ENCODE data around the gene EEF1A1.
"Not testable (repeated sequence)": the region's sequence is repeated elsewhere in the genome, so short reads cannot be mapped to it uniquely, and the experiment has no call there.

Gene EEF1A1

DNA sequence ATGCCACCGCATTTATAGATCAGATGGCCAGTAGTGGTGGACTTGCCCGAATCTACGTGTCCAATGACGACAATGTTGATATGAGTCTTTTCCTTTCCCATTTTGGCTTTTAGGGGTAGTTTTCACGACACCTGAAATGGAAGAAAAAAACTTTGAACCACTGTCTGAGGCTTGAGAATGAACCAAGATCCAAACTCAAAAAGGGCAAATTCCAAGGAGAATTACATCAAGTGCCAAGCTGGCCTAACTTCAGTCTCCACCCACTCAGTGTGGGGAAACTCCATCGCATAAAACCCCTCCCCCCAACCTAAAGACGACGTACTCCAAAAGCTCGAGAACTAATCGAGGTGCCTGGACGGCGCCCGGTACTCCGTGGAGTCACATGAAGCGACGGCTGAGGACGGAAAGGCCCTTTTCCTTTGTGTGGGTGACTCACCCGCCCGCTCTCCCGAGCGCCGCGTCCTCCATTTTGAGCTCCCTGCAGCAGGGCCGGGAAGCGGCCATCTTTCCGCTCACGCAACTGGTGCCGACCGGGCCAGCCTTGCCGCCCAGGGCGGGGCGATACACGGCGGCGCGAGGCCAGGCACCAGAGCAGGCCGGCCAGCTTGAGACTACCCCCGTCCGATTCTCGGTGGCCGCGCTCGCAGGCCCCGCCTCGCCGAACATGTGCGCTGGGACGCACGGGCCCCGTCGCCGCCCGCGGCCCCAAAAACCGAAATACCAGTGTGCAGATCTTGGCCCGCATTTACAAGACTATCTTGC is 725 bp downstream of the EEF1A1 start:
- peak overlapping the region; percentile 98 for H3K27ac Mint-ChIP-seq
- peak overlapping the region; percentile 88 for H3K4me3 Mint-ChIP-seq
- peaks cover 11% of the 10 kb centered on the region for H3K27me3 Mint-ChIP-seq
- CTCF ChIA-PET = interaction anchor here (0.9 to 3.5 kb wide), 2 partner anchors 91 to 134 kb away, joined by 3 to 20 read pairs; no protein-coding TSS in a partner anchor
- peaks cover 55% of the 10 kb centered on the region for H3K36me3 Mint-ChIP-seq
- peak; percentile 83 for DNase-seq
- no peaks in the 10 kb centered on the region for H3K9me3 Mint-ChIP-seq
- peaks cover 66% of the 10 kb centered on the region for H3K4me1 Mint-ChIP-seq

- Mint-ChIP-seq H3K4me3 (peak overlapping the region; percentile 88), H3K27me3 (peaks cover 11% of the 10 kb centered on the region), H3K4me1 (peaks cover 67% of the 10 kb centered on the region), H3K27ac (peak overlapping the region; percentile 98), H3K36me3 (peaks cover 61% of the 10 kb centered on the region)
- CTCF ChIA-PET = interaction anchor here (0.9 to 3.5 kb wide), 3 partner anchors 67 to 135 kb away, joined by 3 to 20 read pairs (median 4); no protein-coding TSS in a partner anchor
- not testable (repeated sequence) for DNase-seq, H3K9me3 Mint-ChIP-seq
Measured at GRCh38 chr6:73518982-73519881, 1.6 kb downstream of the EEF1A1 start.

DNA sequence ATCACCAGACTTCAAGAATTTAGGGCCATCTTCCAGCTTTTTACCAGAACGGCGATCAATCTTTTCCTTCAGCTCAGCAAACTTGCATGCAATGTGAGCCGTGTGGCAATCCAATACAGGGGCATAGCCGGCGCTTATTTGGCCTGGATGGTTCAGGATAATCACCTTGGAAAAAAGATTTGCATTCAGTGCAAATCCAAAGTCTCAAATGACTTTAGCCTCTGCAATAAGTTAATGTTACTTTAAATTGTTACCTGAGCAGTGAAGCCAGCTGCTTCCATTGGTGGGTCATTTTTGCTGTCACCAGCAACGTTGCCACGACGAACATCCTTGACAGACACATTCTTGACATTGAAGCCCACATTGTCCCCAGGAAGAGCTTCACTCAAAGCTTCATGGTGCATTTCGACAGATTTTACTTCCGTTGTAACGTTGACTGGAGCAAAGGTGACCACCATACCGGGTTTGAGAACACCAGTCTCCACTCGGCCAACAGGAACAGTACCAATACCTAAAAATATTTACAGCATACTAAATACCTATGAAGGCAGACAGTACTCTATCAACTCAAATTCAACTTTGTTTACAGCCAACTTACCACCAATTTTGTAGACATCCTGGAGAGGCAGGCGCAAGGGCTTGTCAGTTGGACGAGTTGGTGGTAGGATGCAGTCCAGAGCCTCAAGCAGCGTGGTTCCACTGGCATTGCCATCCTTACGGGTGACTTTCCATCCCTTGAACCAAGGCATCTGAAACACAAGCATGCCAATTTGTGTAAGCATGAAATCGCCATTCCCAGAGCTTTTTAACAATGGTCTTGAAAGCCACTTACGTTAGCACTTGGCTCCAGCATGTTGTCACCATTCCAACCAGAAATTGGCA is 2.5 kb downstream of the EEF1A1 start:
- CTCF ChIA-PET = interaction anchor here (0.8 to 1.2 kb wide), 3 partner anchors 68 to 98 kb away, joined by 3 to 4 read pairs (median 3); no protein-coding TSS in a partner anchor
- not testable (repeated sequence) for H3K9me3 Mint-ChIP-seq, DNase-seq
- peaks cover 62% of the 10 kb centered on the region for H3K4me1 Mint-ChIP-seq
- H3K36me3 Mint-ChIP-seq = peaks cover 61% of the 10 kb centered on the region
- H3K27ac Mint-ChIP-seq = peak overlapping the region; percentile 98
- peak overlapping the region; percentile 88 for H3K4me3 Mint-ChIP-seq
- peaks cover 11% of the 10 kb centered on the region for H3K27me3 Mint-ChIP-seq

DNA sequence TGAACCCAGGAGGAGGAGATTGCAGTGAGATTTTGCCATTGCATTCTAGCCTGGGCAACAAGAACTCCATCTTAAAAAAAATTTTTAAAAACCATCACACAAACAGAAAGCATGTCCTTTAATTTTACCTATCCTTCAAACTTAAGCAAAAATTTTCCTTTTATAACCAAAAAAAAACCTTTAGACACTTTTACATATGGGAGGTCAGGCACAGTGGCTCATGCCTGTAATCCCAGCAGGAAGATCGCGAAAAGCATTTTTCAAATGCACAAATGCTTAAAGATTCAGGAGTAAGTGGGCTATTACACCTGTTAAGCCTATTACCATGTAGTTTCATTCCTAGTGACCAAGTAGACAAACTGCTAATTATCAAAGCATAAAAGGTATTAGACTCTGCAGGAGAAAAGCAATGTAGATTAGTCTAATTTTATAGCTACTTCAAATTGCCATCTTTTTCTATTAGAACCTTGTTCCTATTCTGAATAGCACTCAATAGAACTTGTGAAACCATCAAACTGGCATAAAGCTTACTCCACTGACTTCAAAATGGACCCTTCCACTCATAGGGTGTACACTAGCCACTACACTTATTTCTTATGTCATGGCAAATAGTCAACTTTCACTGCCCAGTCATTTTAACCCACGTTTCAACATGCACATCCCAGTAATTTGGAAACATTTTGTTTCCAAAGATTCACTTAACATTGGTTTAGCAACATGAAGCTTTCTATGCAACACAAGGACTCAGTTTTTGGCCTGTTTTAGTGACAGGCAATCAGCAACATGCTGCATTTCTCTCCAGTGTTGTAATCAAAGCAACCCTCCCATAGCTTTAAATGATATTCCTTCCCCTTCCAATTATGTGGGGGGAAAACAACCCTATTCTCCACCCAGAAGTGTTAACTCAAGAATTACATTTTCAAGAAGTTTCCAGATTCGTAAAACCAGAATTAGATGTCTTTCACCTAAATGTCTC is 4.0 kb downstream of the EEF1A1 start:
- peaks cover 11% of the 10 kb centered on the region for H3K27me3 Mint-ChIP-seq
- DNase-seq = no peak
- peaks cover 50% of the 10 kb centered on the region for H3K4me1 Mint-ChIP-seq
- peaks cover 62% of the 10 kb centered on the region for H3K36me3 Mint-ChIP-seq
- no peaks in the 10 kb centered on the region for H3K9me3 Mint-ChIP-seq
- CTCF ChIA-PET = interaction anchor here (1.3 to 1.8 kb wide), 3 partner anchors 65 to 136 kb away, joined by 4 to 8 read pairs (median 8); partner anchors contain the start of genes CGAS and SLC17A5
- H3K27ac Mint-ChIP-seq = peak overlapping the region; percentile 86
- H3K4me3 Mint-ChIP-seq = peak overlapping the region; percentile 43

- Mint-ChIP-seq H3K9me3 (no peaks in the 10 kb centered on the region), H3K4me3 (no peak overlapping the region), H3K4me1 (peaks cover 49% of the 10 kb centered on the region), H3K27ac (peak overlapping the region; percentile 86), H3K36me3 (peaks cover 56% of the 10 kb centered on the region), H3K27me3 (peaks cover 4% of the 10 kb centered on the region)
- DNase-seq = no peak
- CTCF ChIA-PET = interaction anchor here (0.6 to 3.5 kb wide), 11 partner anchors 9 to 218 kb away, joined by 3 to 41 read pairs (median 4); partner anchors contain the start of genes CGAS and SLC17A5
Measured at GRCh38 chr6:73515204-73515655, 5.6 kb downstream of the EEF1A1 start.

DNA sequence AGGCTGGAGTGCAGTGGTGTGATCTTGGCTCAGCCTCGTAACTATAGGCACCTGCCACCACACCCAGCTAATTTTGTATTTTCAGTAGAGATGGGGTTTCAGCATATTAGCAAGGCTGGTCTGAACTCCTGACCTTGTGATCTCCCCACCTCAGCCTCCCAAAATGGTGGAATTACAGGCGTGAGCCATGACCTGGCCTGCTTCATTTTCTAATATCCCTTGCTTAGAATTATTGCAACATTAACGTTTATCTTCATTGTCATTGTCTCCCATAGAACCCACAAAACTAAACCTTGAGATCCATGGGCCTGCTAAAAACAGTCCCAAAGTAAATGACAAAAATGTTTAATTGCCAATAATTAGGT is 6.1 kb downstream of the EEF1A1 start:
- H3K36me3 Mint-ChIP-seq = peaks cover 51% of the 10 kb centered on the region
- H3K4me1 Mint-ChIP-seq = peaks cover 46% of the 10 kb centered on the region
- H3K4me3 Mint-ChIP-seq = no peak overlapping the region
- CTCF ChIA-PET = interaction anchor here (1.1 to 3.5 kb wide), 5 partner anchors 63 to 219 kb away, joined by 3 to 41 read pairs (median 4); partner anchors contain the start of gene CGAS
- H3K27me3 Mint-ChIP-seq = no peaks in the 10 kb centered on the region
- H3K9me3 Mint-ChIP-seq = no peaks in the 10 kb centered on the region
- DNase-seq = no peak
- H3K27ac Mint-ChIP-seq = peak overlapping the region; percentile 86

- no peaks in the 10 kb centered on the region for H3K9me3 Mint-ChIP-seq
- H3K36me3 Mint-ChIP-seq = peaks cover 39% of the 10 kb centered on the region
- no peaks in the 10 kb centered on the region for H3K27me3 Mint-ChIP-seq
- CTCF ChIA-PET = interaction anchor here (0.8 to 3.5 kb wide), 8 partner anchors 67 to 228 kb away, joined by 3 to 41 read pairs (median 4); no protein-coding TSS in a partner anchor
- DNase-seq = no peak
- H3K4me1 Mint-ChIP-seq = peaks cover 33% of the 10 kb centered on the region
- H3K27ac Mint-ChIP-seq = no peak overlapping the region
- no peak overlapping the region for H3K4me3 Mint-ChIP-seq
Measured at GRCh38 chr6:73513496-73513854, 7.4 kb downstream of the EEF1A1 start.

GRCh38 chr6:73511796-73512195 is 9.0 kb downstream of the EEF1A1 start:
- CTCF ChIA-PET = interaction anchor here (0.6 kb wide), 1 partner anchor 99 kb away, joined by 3 read pairs; no protein-coding TSS in a partner anchor

DNA sequence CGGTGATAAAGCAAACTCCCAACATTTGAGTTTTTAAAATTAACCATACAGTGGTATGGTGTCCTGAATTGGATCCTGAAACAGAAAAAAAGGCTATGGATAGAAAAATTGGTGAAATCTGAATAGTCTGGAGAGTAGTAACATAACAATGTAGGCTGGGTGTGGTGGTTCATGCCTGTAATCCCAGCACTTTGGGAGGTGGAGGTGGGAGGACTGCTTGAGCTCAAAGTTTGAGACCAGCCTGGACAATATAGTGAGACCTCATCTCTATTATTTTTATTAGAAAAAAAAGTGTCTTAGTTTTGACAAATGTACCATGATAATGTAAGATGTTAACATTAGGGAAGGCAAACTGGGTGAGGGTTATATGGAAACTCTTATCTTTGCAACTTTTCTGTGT is 11.0 kb downstream of the EEF1A1 start:
- Mint-ChIP-seq H3K27ac (no peak overlapping the region), H3K27me3 (no peaks in the 10 kb centered on the region), H3K9me3 (no peaks in the 10 kb centered on the region), H3K4me1 (peaks cover 1% of the 10 kb centered on the region), H3K4me3 (no peak overlapping the region), H3K36me3 (peaks cover 10% of the 10 kb centered on the region)
- no peak for DNase-seq
- CTCF ChIA-PET = interaction anchor here (0.7 to 1.5 kb wide), 2 partner anchors 56 to 101 kb away, joined by 3 to 4 read pairs; no protein-coding TSS in a partner anchor

More at GRCh38 chr6:73511796-73512195, 9.0 kb downstream of the EEF1A1 start:
- Mint-ChIP-seq H3K27me3 (no peaks in the 10 kb centered on the region), H3K36me3 (peaks cover 25% of the 10 kb centered on the region), H3K27ac (no peak overlapping the region), H3K4me3 (no peak overlapping the region), H3K4me1 (peaks cover 20% of the 10 kb centered on the region), H3K9me3 (no peaks in the 10 kb centered on the region)
- no peak for DNase-seq

GRCh38 chr6:73508776-73509175 is 12.1 kb downstream of the EEF1A1 start:
- peaks cover 17% of the 10 kb centered on the region for H3K36me3 Mint-ChIP-seq
- no peak for DNase-seq
- CTCF ChIA-PET = no interaction called here
- no peaks in the 10 kb centered on the region for H3K9me3 Mint-ChIP-seq
- no peak overlapping the region for H3K27ac Mint-ChIP-seq
- no peaks in the 10 kb centered on the region for H3K4me1 Mint-ChIP-seq
- no peak overlapping the region for H3K4me3 Mint-ChIP-seq
- H3K27me3 Mint-ChIP-seq = no peaks in the 10 kb centered on the region

DNA sequence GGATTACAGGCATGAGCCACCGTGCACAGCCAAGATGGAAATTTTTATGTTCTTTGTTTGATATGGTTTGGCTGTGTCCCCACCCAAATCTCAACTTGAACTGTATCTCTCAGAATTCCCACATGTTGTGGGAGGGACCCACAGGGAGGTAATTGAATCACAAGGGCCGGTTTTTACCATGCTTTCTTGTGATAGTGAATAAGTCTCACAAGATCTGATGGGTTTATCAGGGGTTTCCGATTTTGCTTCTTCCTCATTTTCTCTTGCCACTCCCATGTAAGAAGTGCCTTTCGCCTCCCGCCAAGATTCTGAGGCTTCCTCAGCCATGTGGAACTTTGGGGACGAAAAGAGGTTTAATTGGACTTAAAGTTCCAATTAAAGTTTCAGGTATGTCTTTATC is 14.6 kb downstream of the EEF1A1 start:
- no peak overlapping the region for H3K4me3 Mint-ChIP-seq
- DNase-seq = no peak
- CTCF ChIA-PET = no interaction called here
- H3K4me1 Mint-ChIP-seq = peaks cover 2% of the 10 kb centered on the region
- H3K9me3 Mint-ChIP-seq = no peaks in the 10 kb centered on the region
- H3K27me3 Mint-ChIP-seq = no peaks in the 10 kb centered on the region
- H3K36me3 Mint-ChIP-seq = peaks cover 29% of the 10 kb centered on the region
- H3K27ac Mint-ChIP-seq = no peak overlapping the region

DNA sequence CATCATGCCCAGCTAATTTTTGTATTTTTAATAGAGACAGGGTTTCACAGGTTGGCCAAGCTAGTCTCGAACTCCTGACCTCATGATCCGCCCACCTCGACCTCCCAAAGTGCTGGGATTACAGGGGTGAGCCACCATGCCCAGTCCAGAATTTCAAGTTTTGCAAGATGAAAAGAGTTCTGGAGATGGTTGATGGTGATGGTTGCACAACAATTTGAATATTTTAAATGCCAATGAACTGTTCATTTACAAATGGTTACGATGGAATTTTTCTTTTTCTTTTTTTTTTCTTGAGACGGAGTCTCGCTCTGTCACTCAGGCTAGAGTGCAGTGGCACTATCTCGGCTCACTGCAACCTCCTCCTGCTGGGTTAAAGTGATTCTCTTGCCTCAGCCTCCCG is 15.1 kb downstream of the EEF1A1 start:
- H3K27me3 Mint-ChIP-seq, CTCF ChIA-PET, H3K4me1 Mint-ChIP-seq: not testable (repeated sequence)

More for the DNA sequence above, 15.1 kb downstream of the EEF1A1 start:
- H3K4me3 Mint-ChIP-seq, DNase-seq, H3K27ac Mint-ChIP-seq, H3K9me3 Mint-ChIP-seq: not testable (repeated sequence)
- peaks cover 31% of the 10 kb centered on the region for H3K36me3 Mint-ChIP-seq

All from activated naive CD4-positive, alpha-beta T cell treated with anti-CD3 and anti-CD28 coated beads, Interleukin-2, amount 10 ng/mL, durations not matched to agents 7 days and 5 days (primary cell).